ENCODE measurements around the gene CCNY. TPM values are rescaled to one million over a fixed set of nuclear protein-coding genes. Genes with fewer than 3 reads are reported as not detected.

Gene CCNY
- total RNA-seq, 1 donor from 2014 or later, result 81.1 TPM

GRCh38 chr10:35412003-35412723, 75.9 kb downstream of the CCNY start:
- TF ChIP-seq CTCF (IDR thresholded peaks at IDR 0.05; ENCODE audit: borderline replicate concordance), result no peak
- peaks cover 92% of the 10 kb centered on the region for H3K4me1 ChIP-seq
- DNase-seq, result no peak
- intact Hi-C loops (cut with micrococcal nuclease), result no loop called here
- H3K27me3 ChIP-seq (ENCODE audit: low read depth), result no peaks in the 10 kb centered on the region
- no peaks in the 10 kb centered on the region for H3K9me3 ChIP-seq (replicated peaks)
- no peak overlapping the region for H3K27ac ChIP-seq (replicated peaks)
- no peak overlapping the region for H3K4me3 ChIP-seq
- no peaks in the 10 kb centered on the region for H3K36me3 ChIP-seq

GRCh38 chr10:35412900-35413491, 76.7 kb downstream of the CCNY start:
- no peak for DNase-seq
- intact Hi-C loops (cut with micrococcal nuclease), result no loop called here
- Histone ChIP-seq H3K4me1 (peaks cover 97% of the 10 kb centered on the region), H3K27me3 (ENCODE audit: low read depth) (no peaks in the 10 kb centered on the region), H3K27ac (replicated peaks) (peak overlapping the region; percentile 60), H3K9me3 (replicated peaks) (no peaks in the 10 kb centered on the region), H3K4me3 (no peak overlapping the region), H3K36me3 (no peaks in the 10 kb centered on the region)
- TF ChIP-seq CTCF (IDR thresholded peaks at IDR 0.05; ENCODE audit: borderline replicate concordance), result no peak

GRCh38 chr10:35413985-35414861, 77.9 kb downstream of the CCNY start:
- H3K9me3 ChIP-seq (replicated peaks), result no peaks in the 10 kb centered on the region
- peaks cover 96% of the 10 kb centered on the region for H3K4me1 ChIP-seq
- peak overlapping the region; percentile 60 for H3K27ac ChIP-seq (replicated peaks)
- no peak overlapping the region for H3K4me3 ChIP-seq
- no peaks in the 10 kb centered on the region for H3K36me3 ChIP-seq
- H3K27me3 ChIP-seq (ENCODE audit: low read depth), result no peaks in the 10 kb centered on the region
- no peak for DNase-seq
- intact Hi-C loops (cut with micrococcal nuclease), result no loop called here
- no peak for TF ChIP-seq CTCF (IDR thresholded peaks at IDR 0.05; ENCODE audit: borderline replicate concordance)

GRCh38 chr10:35415505-35415904, 79.2 kb downstream of the CCNY start:
- no peaks in the 10 kb centered on the region for H3K36me3 ChIP-seq
- no peak for DNase-seq
- H3K27me3 ChIP-seq (ENCODE audit: low read depth), result no peaks in the 10 kb centered on the region
- intact Hi-C loops (cut with micrococcal nuclease), result no loop called here
- H3K4me3 ChIP-seq, result no peak overlapping the region
- peak overlapping the region; percentile 60 for H3K27ac ChIP-seq (replicated peaks)
- TF ChIP-seq CTCF (IDR thresholded peaks at IDR 0.05; ENCODE audit: borderline replicate concordance), result no peak
- no peaks in the 10 kb centered on the region for H3K9me3 ChIP-seq (replicated peaks)
- peaks cover 96% of the 10 kb centered on the region for H3K4me1 ChIP-seq

- intact Hi-C loops (cut with micrococcal nuclease), result no loop called here
Observed at GRCh38 chr10:35416619-35417312, 80.5 kb downstream of the CCNY start.

More at GRCh38 chr10:35416619-35417312, 80.5 kb downstream of the CCNY start:
- Histone ChIP-seq H3K36me3 (no peaks in the 10 kb centered on the region), H3K4me3 (no peak overlapping the region), H3K4me1 (peaks cover 97% of the 10 kb centered on the region), H3K9me3 (replicated peaks) (no peaks in the 10 kb centered on the region), H3K27me3 (ENCODE audit: low read depth) (no peaks in the 10 kb centered on the region), H3K27ac (replicated peaks) (peak overlapping the region; percentile 21)
- TF ChIP-seq CTCF (IDR thresholded peaks at IDR 0.05; ENCODE audit: borderline replicate concordance), result no peak
- DNase-seq, result no peak

Measured in left ventricle myocardium inferior (tissue), 1 donor.